HG02588 (cell line): ENCODE results near the gene AURKAIP1.
"Not testable (repeated sequence)": the region's sequence is repeated elsewhere in the genome, so short reads cannot be mapped to it uniquely, and the experiment has no call there.

Experiments used
- ATAC-seq: cut with Tn5 transposase; IDR thresholded peaks from one replicate; pipeline ENCODE4 v1.9.1; 2021; ENCODE audit warnings: mild to moderate bottlenecking, moderate library complexity; ENCODE audit not compliant: unreplicated experiment

AURKAIP1 gene

DNA sequence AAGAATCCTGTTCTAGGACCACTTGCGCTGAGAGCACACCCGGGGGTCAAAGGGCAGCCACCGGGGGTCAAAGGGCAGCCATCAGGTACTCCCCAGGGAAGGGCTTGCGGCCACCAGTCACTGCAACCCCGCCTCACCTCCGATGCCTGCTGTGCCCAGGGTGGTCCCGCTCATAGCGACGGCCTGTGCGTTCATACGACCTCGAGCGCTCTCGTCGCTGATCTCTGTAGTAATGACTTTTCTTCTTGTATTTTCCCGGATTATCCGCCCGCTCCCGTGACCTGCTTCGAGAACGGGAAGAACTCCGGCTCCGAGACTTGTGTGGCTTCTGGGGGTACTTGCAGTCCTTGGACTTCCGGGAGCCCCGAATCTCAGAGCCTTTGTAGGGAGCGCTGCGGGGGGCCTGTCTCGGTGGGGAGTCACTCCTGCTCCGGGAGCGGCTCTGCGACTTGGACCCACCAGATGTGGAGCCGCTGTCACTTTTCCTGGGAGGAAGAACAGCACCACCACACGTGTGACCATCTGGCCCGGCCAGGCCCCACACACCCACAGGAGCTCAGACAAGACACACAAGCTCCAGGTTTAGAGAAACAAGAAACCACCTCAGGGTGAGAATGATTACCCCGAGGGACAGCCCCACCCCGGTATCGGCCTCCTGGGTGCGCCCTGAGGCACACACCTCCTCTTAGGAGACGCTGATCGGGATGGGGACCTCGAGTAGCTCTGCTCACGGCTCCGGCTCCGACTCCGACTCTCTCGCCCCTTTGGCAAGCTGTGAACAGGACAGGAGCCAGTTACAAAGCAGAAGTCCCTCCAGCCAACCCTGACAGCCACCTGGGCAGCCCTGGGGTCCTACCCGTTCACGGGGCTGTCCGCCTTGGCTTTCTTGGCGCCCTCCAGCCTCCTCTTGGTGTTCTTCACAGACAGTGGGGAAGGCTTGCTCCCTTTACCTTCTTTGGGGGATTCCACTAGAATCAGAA is 12.4 kb upstream of the AURKAIP1 start:
- ATAC-seq = no peak

DNA sequence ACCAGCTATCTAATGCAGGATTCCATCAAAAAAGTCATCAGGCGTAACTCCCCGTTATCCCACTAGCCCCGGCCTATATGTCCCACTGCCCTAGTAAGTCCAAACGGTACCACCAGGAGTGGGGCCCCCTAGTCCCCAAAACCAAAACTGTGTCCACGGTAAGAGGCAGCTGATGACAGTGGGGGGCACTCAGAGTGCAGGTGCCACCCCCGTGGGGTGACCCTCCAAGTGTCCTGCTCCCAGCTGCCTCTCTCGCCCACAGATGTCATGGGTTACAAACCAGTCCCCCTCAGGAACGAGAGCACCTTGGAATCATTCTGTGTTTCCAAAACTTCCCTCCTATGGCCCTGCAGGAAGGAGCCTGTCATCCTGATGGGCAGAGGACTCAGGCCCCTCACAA is 10.9 kb upstream of the AURKAIP1 start:
- no peak for ATAC-seq

- not testable (repeated sequence) for ATAC-seq
These were observed 10.3 kb upstream of the AURKAIP1 start for GRCh38 chr1:1385339-1385738.

GRCh38 chr1:1381294-1381693 is 6.3 kb upstream of the AURKAIP1 start:
- ATAC-seq = no peak

DNA sequence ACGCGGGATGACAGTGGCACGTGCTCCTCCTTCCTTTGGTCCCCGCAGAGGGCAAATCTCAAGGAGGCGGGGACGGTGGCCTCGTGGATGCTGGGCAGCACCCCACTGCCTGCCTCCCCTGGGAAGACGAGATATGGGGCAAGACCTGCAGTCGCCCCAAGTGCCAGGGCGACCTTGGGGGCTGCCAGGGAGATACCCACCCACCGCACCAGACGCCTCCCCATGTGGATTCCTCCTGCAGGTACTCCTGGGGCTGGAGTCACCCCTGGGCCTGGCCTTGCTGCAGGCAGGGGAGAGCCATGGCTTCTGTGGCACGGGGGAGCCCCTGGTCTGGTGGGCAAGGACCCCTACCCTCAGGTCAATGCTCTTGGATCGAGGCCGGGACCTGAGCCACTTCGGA is 5.9 kb upstream of the AURKAIP1 start:
- ATAC-seq = no peak

GRCh38 chr1:1377540-1378205 is 2.7 kb upstream of the AURKAIP1 start:
- ATAC-seq = no peak

DNA sequence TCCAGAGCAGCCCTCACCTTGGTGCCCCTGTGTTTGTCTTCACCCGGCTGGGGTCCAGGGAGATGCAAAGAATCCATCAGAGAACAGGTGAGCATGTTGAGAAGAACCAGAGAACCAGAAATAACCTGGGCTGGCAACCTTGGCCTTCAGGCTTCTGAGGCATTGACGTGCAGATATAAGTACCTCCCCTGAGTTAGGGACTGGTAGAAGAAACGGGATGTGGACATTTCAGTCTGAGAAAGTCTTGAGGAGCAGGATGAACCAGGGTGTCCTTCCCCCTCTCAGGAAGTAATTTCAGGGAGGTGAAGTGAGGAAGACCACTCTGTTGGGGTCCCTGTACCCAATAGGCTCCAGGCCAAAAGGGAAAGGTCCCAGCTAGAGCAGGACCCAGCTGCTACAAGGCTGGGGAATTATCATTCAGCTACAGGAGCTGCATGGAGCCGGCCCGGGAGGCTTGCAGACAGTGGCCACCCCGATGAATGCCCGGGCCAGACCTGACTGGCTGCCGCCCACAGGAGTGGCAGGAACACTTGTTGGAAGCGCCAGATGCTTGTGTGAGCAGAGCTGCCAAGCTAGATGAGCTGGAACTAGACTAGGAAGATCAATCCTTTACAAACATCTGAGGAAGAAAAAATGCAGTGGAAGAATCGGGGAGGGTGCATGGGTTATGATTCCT is 1.7 kb upstream of the AURKAIP1 start:
- no peak for ATAC-seq

DNA sequence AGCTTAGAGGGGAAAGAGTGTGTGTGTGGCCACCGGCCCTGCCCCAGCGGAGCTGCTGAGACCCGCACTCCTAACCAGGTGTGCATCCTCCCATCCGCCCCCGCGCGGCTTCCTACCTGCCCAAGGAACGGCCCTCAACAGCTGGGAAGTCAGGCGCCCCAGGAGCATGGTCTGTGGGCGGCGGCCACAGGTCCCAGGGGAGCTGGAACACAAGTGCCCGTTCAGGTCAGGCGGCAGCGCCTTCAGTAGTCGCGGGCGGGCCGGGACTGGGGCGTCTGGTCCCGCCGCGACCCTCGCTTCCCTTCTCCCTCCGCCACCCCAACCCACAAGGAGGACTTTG is 448 bp downstream of the AURKAIP1 start:
- peak; percentile 2 for ATAC-seq

DNA sequence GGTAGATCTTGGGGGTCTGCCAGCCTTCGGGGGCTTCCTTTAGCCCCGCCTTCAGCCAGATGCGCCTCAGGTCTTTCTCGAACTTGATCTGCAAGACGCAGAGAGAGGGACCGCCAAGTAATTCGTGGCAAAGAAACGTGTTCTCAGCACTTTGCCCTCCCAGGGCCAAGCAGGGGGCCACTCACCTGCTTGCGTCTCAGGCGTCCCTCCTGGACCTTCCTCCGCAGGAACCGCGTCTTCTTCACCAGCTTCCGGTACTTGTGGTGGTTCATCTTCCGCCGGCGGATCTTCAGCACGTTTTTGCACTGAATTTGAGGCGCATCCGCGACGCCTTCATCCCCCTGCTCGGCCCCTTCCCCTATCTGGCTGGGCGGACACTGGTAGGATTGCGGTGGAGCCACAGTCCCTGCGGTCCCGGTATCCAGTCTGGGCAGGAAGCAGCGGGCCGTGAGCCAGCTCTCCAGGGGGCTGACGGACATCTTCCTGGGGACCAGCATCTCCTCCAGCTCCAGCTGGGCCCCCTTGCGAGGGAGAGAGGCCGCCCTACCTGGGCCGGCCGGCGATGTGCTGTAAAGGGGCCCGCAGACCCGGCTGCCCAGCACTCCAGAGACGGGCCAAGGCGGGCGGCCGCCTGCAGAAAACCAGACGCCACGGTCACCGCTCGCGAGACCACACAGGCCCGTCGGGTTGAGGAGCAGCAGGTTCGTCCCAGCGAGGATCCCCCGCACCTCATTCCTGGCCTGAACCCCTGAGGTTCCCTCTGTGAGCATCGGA is 1.0 kb downstream of the AURKAIP1 start:
- ATAC-seq = no peak

DNA sequence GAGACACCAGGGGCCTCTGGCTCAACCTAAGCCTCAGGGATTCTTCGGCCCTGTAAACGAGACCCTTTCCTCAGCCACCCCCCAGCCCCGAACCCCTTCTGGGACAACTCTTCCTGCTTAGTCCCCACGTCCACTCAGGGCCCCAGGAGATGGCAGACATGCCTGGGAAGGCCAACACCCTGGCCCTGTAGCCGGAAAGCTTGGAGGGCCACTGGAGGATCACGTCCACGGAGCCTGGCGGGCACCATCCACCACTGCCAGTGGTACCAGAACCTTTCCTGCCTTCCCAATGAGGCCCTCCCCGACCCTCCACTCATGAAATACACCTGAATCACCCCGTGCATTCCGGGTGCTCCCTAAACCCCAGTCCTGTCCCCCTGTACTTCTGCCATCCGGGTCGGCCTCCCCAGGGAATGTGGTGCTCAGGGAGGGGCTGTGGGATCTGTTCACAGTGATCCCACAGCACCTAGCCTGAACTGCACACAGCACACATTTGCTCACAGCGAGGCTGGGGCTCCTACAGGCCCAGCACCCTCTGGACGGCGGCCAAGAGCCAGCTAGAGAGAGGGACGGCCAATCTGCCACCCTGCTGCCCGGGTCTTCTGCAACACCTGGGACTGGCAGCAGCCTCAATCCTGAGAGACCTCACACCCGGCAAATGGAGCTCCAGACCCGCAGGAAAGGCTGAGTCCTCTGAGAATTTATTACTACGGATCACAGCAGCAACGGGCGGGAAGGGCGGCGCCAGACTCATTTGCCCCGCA is 1.8 kb downstream of the AURKAIP1 start:
- no peak for ATAC-seq

DNA sequence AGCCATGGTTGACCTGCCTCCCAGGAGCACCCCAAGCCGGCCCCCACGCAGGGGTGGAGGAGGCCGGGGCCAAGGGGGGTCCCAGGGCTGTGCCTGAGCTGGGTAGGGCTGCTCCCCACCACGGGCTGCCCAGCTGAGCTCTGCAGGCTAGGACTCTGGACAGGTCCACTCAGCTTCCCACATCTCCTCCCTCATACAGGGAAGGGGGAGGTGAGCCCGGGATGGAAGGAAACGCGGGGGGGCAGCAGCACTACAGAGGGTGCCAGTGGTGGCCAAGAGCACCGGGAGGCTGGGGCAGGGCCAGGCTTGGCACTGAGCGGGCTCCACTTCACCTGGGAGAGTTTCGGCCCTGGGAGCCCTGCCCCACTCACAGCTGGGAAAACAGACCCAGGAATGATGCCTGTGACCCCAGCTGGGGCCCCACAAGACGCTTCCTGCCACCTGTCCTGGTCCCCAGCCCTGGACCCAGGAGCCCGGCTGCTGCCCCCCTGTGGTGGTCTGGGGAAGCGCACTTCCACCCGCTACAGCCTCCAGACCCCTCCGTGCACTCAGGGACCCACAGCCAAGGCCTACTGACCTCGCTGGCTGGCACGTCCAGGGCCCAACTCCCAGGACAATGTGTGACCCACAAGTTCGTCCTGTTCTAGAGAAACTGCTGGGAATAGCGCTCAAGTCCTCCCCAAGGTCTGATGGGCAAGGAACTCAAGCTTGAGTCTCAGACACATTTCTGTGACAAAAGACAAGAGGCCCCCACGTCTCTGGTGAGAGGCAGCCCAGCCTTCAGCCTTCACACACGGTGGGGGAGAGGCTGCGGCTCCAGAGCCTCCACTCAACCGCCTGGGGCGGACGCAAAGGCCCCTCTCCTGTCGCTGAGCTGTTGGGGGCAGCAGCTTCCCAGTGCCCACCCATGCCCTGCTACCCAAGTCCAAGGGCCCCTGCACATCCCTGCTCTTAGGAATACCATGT is 3.0 kb downstream of the AURKAIP1 start:
- no peak for ATAC-seq

DNA sequence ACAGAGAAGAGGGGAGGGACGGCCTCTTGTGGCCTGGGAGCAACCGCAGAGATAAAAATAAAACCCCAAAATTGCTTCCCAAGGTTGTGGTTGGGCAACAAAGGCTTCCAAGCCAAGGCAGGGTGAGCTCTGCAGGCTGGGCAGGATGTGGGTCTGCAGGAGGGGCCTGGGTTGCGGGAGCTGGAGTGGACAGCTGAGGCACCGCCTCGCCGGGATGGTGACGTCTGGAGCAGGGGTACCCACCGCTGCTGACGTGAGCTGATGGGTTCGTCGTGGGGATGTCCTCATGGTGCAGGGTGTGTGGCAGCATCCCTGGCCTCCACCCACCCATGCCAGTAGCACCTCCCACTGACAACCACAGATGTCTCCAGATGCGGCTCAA is 3.7 kb downstream of the AURKAIP1 start:
- no peak for ATAC-seq

GRCh38 chr1:1370771-1371300 is 4.2 kb downstream of the AURKAIP1 start:
- no peak for ATAC-seq

DNA sequence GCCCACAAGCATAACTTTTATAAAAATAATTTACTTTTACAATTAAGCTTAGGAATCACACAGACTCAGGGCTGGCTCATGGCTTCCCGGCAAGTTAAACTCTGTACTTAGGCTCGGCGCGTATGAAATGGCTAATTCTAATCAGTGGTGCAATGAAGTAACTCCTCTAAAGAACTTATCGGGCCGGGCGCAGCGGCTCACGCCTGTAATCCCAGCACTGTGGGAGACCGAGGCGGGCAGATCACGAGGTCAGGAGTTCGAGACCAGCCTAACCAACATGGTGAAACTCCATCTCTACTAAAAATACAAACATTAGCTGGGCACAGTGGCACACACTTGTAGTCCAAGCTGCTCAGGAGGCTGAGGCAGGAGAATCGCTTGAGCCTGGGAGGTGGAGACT is 4.9 kb downstream of the AURKAIP1 start:
- not testable (repeated sequence) for ATAC-seq

GRCh38 chr1:1367315-1367714 is 7.7 kb downstream of the AURKAIP1 start:
- ATAC-seq = no peak

DNA sequence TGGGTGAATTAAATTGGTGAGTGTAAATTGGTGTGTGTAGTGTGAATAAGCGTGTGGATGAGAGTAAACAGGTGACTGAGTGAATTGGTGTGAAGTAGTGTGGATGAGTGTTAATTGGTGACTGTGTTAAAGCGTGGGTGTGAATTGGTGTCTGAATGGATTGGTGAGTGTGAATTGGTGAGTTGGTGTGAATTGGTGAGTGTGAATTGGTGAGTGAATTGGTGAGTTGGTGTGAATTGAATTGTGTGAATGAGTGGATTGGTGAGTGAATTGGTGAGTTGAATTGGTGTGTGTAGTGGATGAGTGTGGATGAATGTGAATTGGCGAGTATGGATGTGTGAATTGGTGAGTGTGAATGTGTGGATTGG is 8.3 kb downstream of the AURKAIP1 start:
- ATAC-seq = no peak

- ATAC-seq = no peak
These were observed 8.9 kb downstream of the AURKAIP1 start for GRCh38 chr1:1365875-1366698.

GRCh38 chr1:1364266-1364665 is 10.7 kb downstream of the AURKAIP1 start:
- ATAC-seq = no peak
